Astrocyte (in vitro differentiated cells and primary cell): ENCODE measurements around the gene VEGFB. TPM values are rescaled to one million over a fixed set of nuclear protein-coding genes. Genes with fewer than 3 reads are reported as not detected.

ENCODE experiments used
- DNase-seq: peaks from one replicate; pipeline ENCODE4 v3.0.0-alpha.2; 2010; ENCODE audit warnings: low read depth
- FAIRE-seq: peaks from 2 replicates; lab custom pipeline; 2011; peaks lifted over from hg19 to GRCh38; lab: Jason Lieb, UNC
- H2AFZ ChIP-seq: 2 replicates; pipeline ENCODE4 v1.6.0; 2012; ENCODE audit warnings: low read depth, low read length, inconsistent platforms
- H3K27ac ChIP-seq: 2 replicates; pipeline ENCODE4 v1.5.1; 2011; ENCODE audit warnings: low read depth, low read length, inconsistent platforms
- H3K27me3 ChIP-seq: 2 replicates; pipeline ENCODE4 v1.6.0; 2011; ENCODE audit warnings: low read length, inconsistent platforms; ENCODE audit not compliant: insufficient read depth
- H3K36me3 ChIP-seq: 2 replicates; pipeline ENCODE4 v1.5.1; 2011; ENCODE audit warnings: low read length, inconsistent platforms; ENCODE audit not compliant: insufficient read depth
- H3K4me1 ChIP-seq: 2 replicates; pipeline ENCODE4 v1.5.1; 2011; ENCODE audit warnings: low read length, inconsistent platforms; ENCODE audit not compliant: insufficient read depth
- H3K4me2 ChIP-seq: 2 replicates; pipeline ENCODE4 v1.6.0; 2012; ENCODE audit warnings: low read length, inconsistent platforms
- H3K4me3 ChIP-seq: 2 replicates; pipeline ENCODE4 v1.5.1; 2011; ENCODE audit warnings: low read depth, mild to moderate bottlenecking, low read length, inconsistent platforms; ENCODE audit not compliant: insufficient read depth
- H3K79me2 ChIP-seq: 2 replicates; pipeline ENCODE4 v1.6.0; 2012; ENCODE audit warnings: mild to moderate bottlenecking, low read length, inconsistent platforms; ENCODE audit not compliant: insufficient read depth
- H3K9ac ChIP-seq: 2 replicates; pipeline ENCODE4 v1.6.0; 2012; ENCODE audit warnings: mild to moderate bottlenecking, low read length, inconsistent platforms
- H3K9me3 ChIP-seq: 2 replicates; pipeline ENCODE4 v1.5.1; 2012; ENCODE audit warnings: low read depth, mild to moderate bottlenecking, low read length, inconsistent platforms; ENCODE audit not compliant: insufficient read depth
- H4K20me1 ChIP-seq: 2 replicates; pipeline ENCODE4 v1.6.0; 2012; ENCODE audit warnings: low read length, inconsistent platforms; ENCODE audit not compliant: insufficient read depth
- H3K27ac Mint-ChIP-seq: one replicate; pipeline ENCODE4 v1.8.0; 2021; ENCODE audit warnings: mild to moderate bottlenecking, mixed read lengths; ENCODE audit not compliant: unreplicated experiment
- H3K27me3 Mint-ChIP-seq: one replicate; pipeline ENCODE4 v1.8.0; 2021; ENCODE audit warnings: low read depth, mixed read lengths; ENCODE audit not compliant: unreplicated experiment
- H3K36me3 Mint-ChIP-seq: one replicate; pipeline ENCODE4 v1.8.0; 2021; ENCODE audit warnings: low read depth, mixed read lengths; ENCODE audit not compliant: unreplicated experiment
- H3K4me1 Mint-ChIP-seq: one replicate; pipeline ENCODE4 v1.8.0; 2021; ENCODE audit warnings: low read depth, mixed read lengths; ENCODE audit not compliant: unreplicated experiment
- H3K4me3 Mint-ChIP-seq: one replicate; pipeline ENCODE4 v1.8.0; 2021; ENCODE audit warnings: mild to moderate bottlenecking, moderate library complexity, mixed read lengths; ENCODE audit not compliant: unreplicated experiment
- H3K9me3 Mint-ChIP-seq: one replicate; pipeline ENCODE4 v1.8.0; 2021; ENCODE audit warnings: mild to moderate bottlenecking, mixed read lengths; ENCODE audit not compliant: unreplicated experiment
- EZH2 ChIP-seq: IDR thresholded peaks from 2 replicates; pipeline ENCODE4 v1.6.1; 2012; ENCODE audit warnings: mild to moderate bottlenecking, low read length, inconsistent platforms; ENCODE audit not compliant: insufficient read depth
- total RNA-seq: library from RNA; stranded (reverse); gene quantifications from 2 replicates; pipeline ENCODE4 v1.2.1, GENCODE V29; 2021
- TF ChIP-seq, protein P1 (sequence below): IDR thresholded peaks from 2 replicates; pipeline ENCODE4 v1.5.1; 2011; ENCODE audit warnings: low read depth, mild to moderate bottlenecking, inconsistent platforms, low read length, moderate library complexity; ENCODE audit not compliant: insufficient read depth

Gene VEGFB
- total RNA-seq, 1 donor from 2014 or later: 30.4 TPM

DNA sequence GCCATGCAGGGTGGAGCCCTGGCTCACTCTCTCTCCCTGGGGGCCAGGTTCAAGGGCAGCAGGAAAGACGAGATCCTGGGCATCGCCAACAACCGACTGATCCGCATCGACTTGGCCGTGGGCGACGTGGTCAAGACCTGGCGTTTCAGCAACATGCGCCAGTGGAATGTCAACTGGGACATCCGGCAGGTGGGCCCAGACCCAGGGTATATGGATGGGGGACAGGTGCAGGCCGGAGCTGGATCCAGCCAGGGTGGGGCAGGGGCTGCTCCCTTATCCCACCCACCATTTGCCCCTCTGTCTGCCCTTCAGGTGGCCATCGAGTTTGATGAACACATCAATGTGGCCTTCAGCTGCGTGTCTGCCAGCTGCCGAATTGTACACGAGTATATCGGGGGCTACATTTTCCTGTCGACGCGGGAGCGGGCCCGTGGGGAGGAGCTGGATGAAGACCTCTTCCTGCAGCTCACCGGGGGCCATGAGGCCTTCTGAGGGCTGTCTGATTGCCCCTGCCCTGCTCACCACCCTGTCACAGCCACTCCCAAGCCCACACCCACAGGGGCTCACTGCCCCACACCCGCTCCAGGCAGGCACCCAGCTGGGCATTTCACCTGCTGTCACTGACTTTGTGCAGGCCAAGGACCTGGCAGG lies 11.3 kb upstream of the VEGFB start:
- Histone ChIP-seq H3K9ac (no peak overlapping the region), H3K27me3 (no peaks in the 10 kb centered on the region), H3K36me3 (no peaks in the 10 kb centered on the region), H2AFZ (no peak overlapping the region), H3K4me1 (peaks cover 26% of the 10 kb centered on the region), H3K79me2 (peaks cover 25% of the 10 kb centered on the region), H3K4me2 (no peak overlapping the region), H3K4me3 (no peak overlapping the region), H3K27ac (no peak overlapping the region), H3K9me3 (no peaks in the 10 kb centered on the region), H4K20me1 (peaks cover 3% of the 10 kb centered on the region)
- Mint-ChIP-seq H3K27ac (no peak overlapping the region), H3K36me3 (peaks cover 4% of the 10 kb centered on the region), H3K27me3 (no peaks in the 10 kb centered on the region), H3K4me3 (no peak overlapping the region), H3K4me1 (peaks cover 12% of the 10 kb centered on the region), H3K9me3 (no peaks in the 10 kb centered on the region)
- TF ChIP-seq, protein P1, sequence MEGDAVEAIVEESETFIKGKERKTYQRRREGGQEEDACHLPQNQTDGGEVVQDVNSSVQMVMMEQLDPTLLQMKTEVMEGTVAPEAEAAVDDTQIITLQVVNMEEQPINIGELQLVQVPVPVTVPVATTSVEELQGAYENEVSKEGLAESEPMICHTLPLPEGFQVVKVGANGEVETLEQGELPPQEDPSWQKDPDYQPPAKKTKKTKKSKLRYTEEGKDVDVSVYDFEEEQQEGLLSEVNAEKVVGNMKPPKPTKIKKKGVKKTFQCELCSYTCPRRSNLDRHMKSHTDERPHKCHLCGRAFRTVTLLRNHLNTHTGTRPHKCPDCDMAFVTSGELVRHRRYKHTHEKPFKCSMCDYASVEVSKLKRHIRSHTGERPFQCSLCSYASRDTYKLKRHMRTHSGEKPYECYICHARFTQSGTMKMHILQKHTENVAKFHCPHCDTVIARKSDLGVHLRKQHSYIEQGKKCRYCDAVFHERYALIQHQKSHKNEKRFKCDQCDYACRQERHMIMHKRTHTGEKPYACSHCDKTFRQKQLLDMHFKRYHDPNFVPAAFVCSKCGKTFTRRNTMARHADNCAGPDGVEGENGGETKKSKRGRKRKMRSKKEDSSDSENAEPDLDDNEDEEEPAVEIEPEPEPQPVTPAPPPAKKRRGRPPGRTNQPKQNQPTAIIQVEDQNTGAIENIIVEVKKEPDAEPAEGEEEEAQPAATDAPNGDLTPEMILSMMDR: no peak
- TF ChIP-seq EZH2: no peak
- FAIRE-seq: no peak
- no peak for DNase-seq

- no peak overlapping the region for H2AFZ ChIP-seq
- Mint-ChIP-seq H3K36me3 (peaks cover 2% of the 10 kb centered on the region), H3K4me1 (peaks cover 12% of the 10 kb centered on the region), H3K27ac (no peak overlapping the region), H3K9me3 (no peaks in the 10 kb centered on the region), H3K27me3 (no peaks in the 10 kb centered on the region), H3K4me3 (peak overlapping the region; percentile 88)
- peak overlapping the region; percentile 6 for H3K4me2 ChIP-seq
- H3K27me3 ChIP-seq: no peaks in the 10 kb centered on the region
- DNase-seq (no peak), FAIRE-seq (no peak)
- H3K4me3 ChIP-seq: no peak overlapping the region
- no peak overlapping the region for H3K27ac ChIP-seq
- H3K79me2 ChIP-seq: peaks cover 29% of the 10 kb centered on the region
- no peak overlapping the region for H3K9ac ChIP-seq
- peaks cover 3% of the 10 kb centered on the region for H4K20me1 ChIP-seq
- H3K36me3 ChIP-seq: no peaks in the 10 kb centered on the region
- TF ChIP-seq, protein P1: no peak
- no peak for TF ChIP-seq EZH2
- H3K4me1 ChIP-seq: peaks cover 29% of the 10 kb centered on the region
- H3K9me3 ChIP-seq: no peaks in the 10 kb centered on the region
Observed at GRCh38 chr11:64224151-64224890, 10.1 kb upstream of the VEGFB start.
